Islet of Langerhans (tissue), 1 donor: ENCODE results near the gene LRRC56.

Source experiments
- FAIRE-seq: peaks from one replicate; lab custom pipeline; 2011; peaks lifted over from hg19 to GRCh38; lab: Jason Lieb, UNC

The LRRC56 gene

GRCh38 chr11:540583-541432 lies 3.5 kb downstream of the LRRC56 start:
- FAIRE-seq = no peak

DNA sequence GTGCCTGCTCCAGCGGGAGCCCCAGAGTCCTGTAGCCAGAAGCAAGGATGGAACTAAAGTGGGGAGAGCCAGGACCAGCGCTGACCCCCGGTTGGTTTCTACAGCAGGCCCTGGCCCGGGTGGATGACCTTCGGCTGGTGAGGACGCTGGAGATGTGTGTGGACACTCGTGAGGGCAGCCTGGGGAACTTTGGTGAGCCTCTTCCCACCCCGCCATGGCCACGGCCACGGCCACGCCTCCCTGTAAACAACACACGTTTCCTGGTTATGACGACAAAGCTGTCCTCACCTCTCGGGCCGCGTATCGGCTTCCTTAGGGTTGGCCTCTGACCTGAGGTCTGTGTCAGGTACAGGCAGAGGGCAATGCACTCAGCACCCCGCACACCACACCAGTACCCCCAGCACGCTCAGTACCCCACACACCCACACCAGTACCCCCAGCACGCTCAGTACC lies 4.1 kb downstream of the LRRC56 start:
- FAIRE-seq = no peak

GRCh38 chr11:544817-545166 lies 7.5 kb downstream of the LRRC56 start:
- no peak for FAIRE-seq

DNA sequence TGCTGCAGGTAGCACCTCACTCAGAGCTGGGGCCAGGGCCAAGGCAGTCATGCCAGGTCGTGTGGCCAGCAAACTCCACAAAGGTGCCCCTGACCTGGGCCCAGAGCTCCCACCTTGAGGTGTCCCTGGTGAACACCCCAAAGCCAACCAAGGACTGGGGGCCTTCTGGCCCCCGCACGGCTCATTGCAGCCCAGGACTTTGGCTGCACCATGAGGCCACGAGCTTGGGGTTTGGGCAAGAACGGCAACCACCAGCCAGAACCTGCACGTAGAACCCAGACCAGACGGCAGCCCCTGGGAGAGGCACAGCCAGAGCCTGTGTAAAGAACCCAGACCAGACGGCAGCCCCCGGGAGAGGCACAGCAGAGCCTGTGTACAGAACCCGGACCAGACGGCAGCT lies 7.8 kb downstream of the LRRC56 start:
- no peak for FAIRE-seq

DNA sequence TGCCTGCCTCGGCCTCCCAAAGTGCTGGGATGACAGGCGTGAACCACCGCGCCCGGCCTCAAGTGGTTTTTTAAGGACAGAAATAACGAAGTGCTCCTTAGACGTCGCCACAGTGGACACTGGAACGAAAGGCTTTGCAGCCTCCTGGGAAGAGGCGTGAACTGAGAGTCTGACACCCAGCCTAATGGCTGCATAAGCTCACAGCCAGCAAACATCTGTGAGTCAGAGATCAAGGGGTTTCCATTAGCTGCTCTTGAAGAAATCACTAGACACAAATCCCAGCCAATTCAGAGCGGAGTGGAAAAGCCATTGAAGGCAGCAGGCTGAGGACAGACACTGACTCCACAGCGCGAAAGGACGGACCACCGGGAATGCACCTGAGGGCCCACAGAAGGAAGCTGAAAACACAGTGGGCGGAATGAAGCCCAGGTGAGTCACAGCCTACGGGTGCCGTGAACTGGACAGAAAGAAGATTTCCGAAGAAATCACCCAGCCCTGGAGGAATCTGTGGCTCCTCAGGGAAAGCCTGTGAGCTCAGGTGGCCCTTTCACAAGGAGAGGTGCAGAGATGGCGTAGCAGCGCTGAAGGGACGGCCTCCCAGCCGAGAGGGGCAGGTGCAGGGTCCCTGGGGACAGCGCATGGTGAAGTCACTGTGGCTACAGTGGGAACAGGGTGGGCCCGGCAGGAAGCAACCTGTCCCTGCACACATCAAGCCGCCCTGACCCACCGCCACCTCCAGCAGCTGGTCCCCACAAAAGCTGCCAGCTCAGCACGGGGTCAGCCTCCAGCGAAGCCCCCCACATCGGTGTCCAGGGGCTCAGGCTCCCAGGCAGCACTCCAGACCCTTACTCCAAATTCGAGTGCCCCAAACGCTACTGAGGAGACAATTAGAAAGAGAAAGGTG lies 11.6 kb downstream of the LRRC56 start:
- FAIRE-seq = no peak

DNA sequence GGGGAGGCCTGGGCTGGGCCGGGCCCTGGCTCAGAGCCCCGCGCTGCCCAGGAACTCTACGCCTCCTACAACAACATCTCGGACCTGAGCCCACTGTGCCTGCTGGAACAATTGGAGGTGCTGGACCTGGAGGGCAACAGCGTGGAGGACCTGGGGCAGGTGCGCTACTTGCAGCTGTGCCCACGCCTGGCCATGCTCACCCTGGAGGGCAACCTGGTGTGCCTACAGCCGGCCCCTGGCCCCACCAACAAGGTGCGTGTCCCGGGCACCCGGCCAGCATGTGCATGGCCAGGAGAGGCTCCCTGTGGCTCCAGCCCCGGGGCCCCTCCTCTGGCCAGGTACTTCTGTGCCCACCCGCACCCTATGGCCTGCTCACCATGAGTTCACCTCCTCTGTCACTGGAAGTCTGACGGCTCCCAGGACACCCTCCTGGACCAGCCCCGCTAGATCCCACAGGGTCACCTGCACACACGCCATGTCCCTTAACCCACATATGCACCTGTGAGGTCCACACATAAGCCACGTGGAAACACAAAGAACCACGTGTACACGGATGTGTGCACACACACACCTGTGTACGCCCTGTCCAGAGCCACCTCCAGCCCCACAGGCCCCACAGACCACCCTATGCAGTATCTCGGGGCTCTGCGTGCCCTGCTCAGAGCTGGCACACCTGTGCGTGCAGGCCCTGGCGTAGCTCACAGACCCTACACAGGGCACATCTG lies 12.9 kb downstream of the LRRC56 start:
- FAIRE-seq = no peak

DNA sequence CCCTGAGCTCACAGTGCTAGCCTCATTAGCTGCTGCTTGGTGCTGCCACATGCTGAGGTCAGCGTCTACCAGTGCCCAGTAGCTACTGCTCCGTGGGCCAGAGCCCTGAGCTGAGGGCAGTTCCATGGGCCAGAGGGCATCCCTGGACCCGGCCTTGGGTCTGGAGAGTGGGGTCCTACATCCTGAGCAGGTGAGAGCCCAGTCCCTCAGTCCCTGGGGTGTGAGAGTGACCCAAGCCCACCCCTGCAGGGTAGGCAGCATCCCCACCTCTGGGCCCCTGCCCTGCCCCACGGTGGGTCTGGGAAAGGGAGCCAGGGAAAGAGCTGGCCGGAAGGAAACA lies 13.4 kb downstream of the LRRC56 start:
- no peak for FAIRE-seq

GRCh38 chr11:551131-551530 lies 13.8 kb downstream of the LRRC56 start:
- FAIRE-seq = no peak

- no peak for FAIRE-seq
These were observed 14.3 kb downstream of the LRRC56 start for GRCh38 chr11:551596-551995.

- no peak for FAIRE-seq
These were observed 16.0 kb downstream of the LRRC56 start for GRCh38 chr11:553083-553987.

DNA sequence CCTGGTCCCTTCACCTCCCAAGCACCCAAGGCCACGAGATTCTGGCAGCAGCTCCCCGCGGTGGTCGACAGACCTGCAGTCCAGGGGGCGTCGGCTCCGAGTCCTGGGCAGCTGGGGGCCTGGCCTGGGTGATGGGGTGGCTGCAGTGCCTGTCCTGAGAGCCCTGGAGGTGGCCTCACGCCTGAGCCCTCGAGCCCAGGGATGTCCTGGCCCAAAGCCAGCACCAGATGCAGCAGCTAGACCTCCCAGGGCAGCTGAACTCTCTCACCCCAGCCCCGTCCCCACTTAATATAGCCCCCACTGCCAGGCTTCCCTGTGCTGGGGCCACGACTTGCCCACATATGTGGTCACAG lies 16.6 kb downstream of the LRRC56 start:
- no peak for FAIRE-seq

DNA sequence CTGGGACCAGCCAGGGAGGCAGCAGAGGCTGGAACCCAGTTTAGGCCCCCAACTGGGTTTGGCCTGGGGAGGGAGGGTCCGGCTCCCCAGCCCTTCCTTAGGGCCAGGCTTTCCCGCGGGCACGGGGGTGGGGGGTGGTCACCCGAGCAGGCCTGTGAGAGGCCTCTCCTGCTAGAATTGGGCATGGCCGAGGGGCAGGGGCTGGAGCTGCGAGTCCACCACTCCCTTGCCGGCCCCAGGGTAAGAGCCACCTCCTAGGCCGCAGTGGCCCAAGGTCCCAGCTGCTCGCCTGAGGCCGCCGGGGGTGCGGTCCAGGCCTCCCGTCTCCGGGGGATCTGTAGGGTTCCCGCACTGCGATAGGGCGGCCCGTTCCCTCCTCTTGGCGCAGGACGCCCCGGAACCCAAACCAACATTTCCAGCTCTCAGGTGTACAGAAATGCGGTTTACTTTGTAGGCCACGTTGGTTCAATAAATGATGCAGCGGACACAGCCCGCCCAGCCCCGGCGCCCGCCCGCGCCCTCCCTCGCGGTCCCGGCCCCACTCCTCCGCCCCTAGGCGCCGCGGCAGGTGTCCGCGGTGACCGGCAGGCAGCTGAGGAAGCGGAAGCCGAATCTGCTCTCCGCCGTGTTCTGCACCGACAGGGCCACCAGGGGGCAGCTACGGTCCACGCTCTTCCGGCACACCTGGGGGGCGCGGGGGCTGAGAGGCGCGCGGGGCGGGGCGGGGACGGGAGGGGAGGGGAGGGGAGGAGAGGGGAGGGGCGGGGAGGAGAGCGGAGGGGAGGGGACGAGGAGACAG lies 17.3 kb downstream of the LRRC56 start:
- FAIRE-seq = no peak

DNA sequence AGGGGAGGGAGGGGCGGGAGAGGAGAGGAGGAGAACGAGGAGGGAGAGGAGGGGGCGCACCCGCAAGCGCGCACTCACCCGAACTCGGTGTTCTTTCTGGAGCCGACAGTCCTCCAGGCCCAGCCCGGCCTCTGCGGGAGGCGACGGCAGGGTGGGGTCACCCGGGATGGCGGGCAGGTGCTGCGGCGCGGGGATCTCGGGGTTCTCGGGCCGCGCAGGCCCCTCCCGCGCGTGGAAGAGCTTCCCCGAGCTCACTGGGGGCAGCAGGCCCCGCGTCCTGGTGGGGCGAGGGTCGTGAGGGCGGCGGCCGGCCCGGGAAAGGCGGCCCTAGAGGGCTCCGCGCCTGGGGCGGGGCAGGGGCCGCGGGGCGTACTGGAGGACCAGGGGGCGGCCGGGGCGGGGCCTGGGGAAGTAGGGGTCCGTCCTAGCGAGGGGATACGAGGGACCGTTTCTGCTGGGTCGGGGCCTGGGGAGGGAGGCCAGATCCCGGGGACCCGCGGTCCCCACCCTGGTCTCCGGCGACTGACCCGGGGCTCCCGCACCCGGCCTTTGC lies 18.0 kb downstream of the LRRC56 start:
- FAIRE-seq = no peak

DNA sequence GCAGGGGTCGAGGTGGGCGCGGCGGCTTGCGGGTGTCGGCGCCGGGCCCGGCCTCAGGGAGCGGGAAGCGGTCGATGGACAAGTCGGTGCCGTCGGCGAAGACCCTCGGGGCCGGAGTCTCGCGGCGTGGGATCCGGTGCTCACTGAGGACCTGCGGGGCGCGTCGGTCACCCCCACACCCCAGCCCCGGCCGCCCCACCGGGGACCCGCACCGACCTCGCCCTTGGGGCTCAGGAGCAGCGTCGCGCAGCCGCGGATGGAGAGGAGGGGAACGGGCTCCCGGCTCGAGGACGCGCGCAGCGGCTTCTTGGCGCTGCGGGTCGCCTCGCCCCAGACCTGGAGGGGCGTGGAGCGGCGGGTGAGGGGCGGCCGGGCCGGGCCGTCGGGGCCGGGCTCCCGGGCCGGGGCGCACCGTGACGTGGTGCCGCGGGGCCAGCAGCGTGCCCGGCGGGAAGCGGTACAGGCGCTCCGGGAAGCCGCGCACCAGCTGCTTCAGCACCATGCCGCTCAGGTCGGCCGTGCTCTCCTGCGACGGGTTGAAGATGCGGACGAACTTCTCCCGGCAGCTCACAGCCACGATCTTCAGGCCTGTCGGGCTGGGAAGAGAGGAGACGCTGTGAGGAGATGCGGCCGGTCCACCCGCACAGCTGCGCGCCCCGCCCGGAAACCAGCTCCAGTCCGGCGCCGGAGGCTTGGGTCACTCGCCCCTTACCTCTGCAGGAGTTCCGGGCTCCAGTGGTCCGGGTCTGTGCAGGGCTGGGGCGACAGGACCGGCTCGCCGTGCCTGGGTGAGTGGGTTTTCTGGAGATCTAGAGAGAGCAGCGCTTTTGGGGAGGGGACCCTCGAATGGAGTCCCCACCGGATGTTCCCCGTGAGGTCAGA lies 18.7 kb downstream of the LRRC56 start:
- FAIRE-seq = no peak

- FAIRE-seq = no peak
These were observed 19.4 kb downstream of the LRRC56 start for GRCh38 chr11:556662-557256.

GRCh38 chr11:557328-558132 lies 20.2 kb downstream of the LRRC56 start:
- FAIRE-seq = no peak

DNA sequence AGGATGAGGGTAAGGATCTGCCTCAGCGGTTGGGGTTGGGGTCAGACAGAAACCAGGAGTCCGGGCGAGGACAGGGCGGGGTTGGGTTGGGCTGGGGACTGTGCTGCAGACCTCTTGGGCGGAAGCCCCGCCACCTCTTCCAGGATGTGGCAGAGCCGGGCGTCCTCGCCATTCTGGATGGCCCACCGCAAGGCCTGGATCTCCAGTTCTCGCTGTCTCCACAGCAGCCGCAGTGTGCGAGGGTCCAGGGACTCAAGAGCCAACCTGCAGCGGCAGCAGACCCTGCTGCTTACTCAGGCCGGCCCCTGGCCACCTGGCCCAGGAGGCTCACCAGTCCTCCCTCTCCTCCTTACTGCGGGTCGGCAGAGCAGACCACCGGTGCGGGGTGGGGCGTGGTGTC lies 21.2 kb downstream of the LRRC56 start:
- FAIRE-seq = no peak

DNA sequence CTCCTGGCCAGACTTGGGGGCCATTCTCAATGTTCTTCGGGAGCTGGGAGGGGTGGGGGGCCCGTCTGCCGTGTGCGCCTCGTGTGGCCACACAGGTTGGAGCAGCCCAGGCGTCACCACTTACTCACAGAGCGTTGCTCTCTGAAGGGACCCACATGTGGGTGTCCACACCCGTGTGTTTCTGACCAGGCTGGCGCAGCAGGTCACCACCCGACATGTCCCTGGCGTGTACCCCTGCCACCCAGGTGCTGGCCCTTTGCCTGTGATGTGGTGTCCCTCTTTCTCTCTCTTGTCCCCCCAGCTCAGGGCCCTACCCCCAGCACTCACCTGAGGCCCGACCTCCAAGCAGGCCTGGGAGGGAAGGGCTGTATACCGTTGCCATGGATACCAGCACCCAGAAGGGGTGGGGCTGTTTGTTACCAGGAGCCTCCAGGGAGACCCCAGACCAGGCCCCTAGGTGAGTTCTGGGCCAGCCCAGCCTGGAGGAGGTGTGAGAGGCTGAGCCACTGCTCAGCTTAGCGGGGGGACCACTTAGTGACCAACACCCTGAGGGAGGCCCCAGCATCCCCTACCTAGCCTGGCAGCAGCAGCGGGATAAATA lies 21.8 kb downstream of the LRRC56 start:
- FAIRE-seq = no peak
